MM.1S (cell line): ENCODE data around the gene IQGAP2.

Experiments used
- EZH2 ChIP-seq: fragments of 300-600 bp; sonication (generic); optimal IDR thresholded peaks from 2 replicates; pipeline ENCODE3; 2017; ENCODE audit warnings: low read depth, mild to moderate bottlenecking, antibody characterized with exemption, low read length, mixed read lengths
- EZH2phosphoT487 ChIP-seq: fragments of 300-600 bp; sonication (generic); IDR thresholded peaks from 2 replicates; pipeline ENCODE4 v1.6.1; 2018; ENCODE audit warnings: antibody characterized with exemption, low read length
- TF ChIP-seq, protein P1 (sequence below): fragments of 300-600 bp; sonication (generic); IDR thresholded peaks from 2 replicates; pipeline ENCODE4 v1.5.1; 2016; ENCODE audit warnings: antibody characterized with exemption, low read length, mixed read lengths

DNA sequence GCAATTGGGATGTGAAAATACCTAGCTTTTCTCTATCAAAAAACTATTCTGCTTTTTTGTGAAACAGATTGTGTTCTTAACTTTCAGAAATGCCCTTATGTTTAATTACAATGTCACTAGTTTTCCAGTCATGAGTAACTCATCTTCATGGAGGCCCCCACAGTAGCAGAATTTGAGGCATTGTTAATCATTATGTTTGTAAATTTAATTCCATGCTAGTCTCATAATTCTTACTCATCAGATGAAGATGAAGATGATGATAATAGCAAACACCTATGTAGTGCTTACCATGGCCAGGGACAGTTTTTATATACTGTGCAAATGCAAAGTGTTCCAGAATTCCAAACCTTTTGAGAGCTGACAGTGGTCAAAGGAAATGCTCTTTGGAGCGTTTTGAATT is 285.1 kb downstream of the IQGAP2 start:
- TF ChIP-seq, protein P1, sequence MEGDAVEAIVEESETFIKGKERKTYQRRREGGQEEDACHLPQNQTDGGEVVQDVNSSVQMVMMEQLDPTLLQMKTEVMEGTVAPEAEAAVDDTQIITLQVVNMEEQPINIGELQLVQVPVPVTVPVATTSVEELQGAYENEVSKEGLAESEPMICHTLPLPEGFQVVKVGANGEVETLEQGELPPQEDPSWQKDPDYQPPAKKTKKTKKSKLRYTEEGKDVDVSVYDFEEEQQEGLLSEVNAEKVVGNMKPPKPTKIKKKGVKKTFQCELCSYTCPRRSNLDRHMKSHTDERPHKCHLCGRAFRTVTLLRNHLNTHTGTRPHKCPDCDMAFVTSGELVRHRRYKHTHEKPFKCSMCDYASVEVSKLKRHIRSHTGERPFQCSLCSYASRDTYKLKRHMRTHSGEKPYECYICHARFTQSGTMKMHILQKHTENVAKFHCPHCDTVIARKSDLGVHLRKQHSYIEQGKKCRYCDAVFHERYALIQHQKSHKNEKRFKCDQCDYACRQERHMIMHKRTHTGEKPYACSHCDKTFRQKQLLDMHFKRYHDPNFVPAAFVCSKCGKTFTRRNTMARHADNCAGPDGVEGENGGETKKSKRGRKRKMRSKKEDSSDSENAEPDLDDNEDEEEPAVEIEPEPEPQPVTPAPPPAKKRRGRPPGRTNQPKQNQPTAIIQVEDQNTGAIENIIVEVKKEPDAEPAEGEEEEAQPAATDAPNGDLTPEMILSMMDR, result no peak
- TF ChIP-seq EZH2 (no peak), EZH2phosphoT487 (no peak)
